WTC11 (cell line): ENCODE data around the gene KCNG4. TPM values are rescaled to one million over a fixed set of nuclear protein-coding genes. Genes with fewer than 3 reads are reported as not detected.

Experiments used
- ATAC-seq: fragments of 200-7000 bp; cut with Tn5 transposase; 2 replicates; pipeline ENCODE4 v1.10.0; 2021; ENCODE audit warnings: mild to moderate bottlenecking, moderate library complexity
- CTCF ChIA-PET: fragments of 300-600 bp; sonication (Branson Sonifier 250); formaldehyde crosslinking; loops from one replicate; lab custom pipeline; 2021; ENCODE audit warnings: antibody characterized with exemption; lab: Charles Lee
- POLR2A ChIA-PET: fragments of 350-600 bp; sonication (Branson Sonifier 250); formaldehyde crosslinking; loops from one replicate; lab custom pipeline; 2021; ENCODE audit warnings: antibody characterized with exemption; lab: Charles Lee
- DNase-seq: peaks from one replicate; pipeline ENCODE4 v3.0.0; 2021; ENCODE audit warnings: low spot score
- H3K27ac Mint-ChIP-seq: 2 replicates; pipeline ENCODE4 v1.8.0; 2021; ENCODE audit warnings: mixed read lengths
- H3K27me3 Mint-ChIP-seq: 2 replicates; pipeline ENCODE4 v1.8.0; 2021; ENCODE audit warnings: low read depth, mild to moderate bottlenecking, moderate library complexity, mixed read lengths
- H3K36me3 Mint-ChIP-seq: 2 replicates; pipeline ENCODE4 v1.8.0; 2021; ENCODE audit warnings: mixed read lengths
- H3K4me1 Mint-ChIP-seq: 2 replicates; pipeline ENCODE4 v1.8.0; 2022; ENCODE audit warnings: mixed read lengths
- H3K4me3 Mint-ChIP-seq: 2 replicates; pipeline ENCODE4 v1.8.0; 2021; ENCODE audit warnings: mild to moderate bottlenecking, moderate library complexity, mixed read lengths
- H3K9me3 Mint-ChIP-seq: 2 replicates; pipeline ENCODE4 v1.8.0; 2021; ENCODE audit warnings: mixed read lengths
- ATF1 ChIP-seq: sonication (generic); formaldehyde crosslinking; IDR thresholded peaks from 2 replicates; pipeline ENCODE4 v1.8.1; 2023; ENCODE audit warnings: mild to moderate bottlenecking, moderate library complexity, missing genetic modification reagents
- CREB1 ChIP-seq: sonication (generic); formaldehyde crosslinking; IDR thresholded peaks from 2 replicates; pipeline ENCODE4 v1.8.0; 2023; ENCODE audit warnings: mild to moderate bottlenecking, missing genetic modification reagents
- ELF4 ChIP-seq: sonication (generic); formaldehyde crosslinking; IDR thresholded peaks from 2 replicates; pipeline ENCODE4 v1.8.1; 2022; ENCODE audit warnings: low read depth, mild to moderate bottlenecking, moderate library complexity, missing genetic modification reagents
- GRHL2 ChIP-seq: fragments of 250-450 bp; sonication (Bioruptor Pico); IDR thresholded peaks from 2 replicates; pipeline ENCODE4 v1.8.0; 2022; ENCODE audit warnings: mild to moderate bottlenecking, moderate library complexity; ENCODE audit not compliant: insufficient replicate concordance, severe bottlenecking
- NFE2L1 ChIP-seq: sonication (generic); formaldehyde crosslinking; IDR thresholded peaks from 2 replicates; pipeline ENCODE4 v1.8.1; 2023; ENCODE audit warnings: missing genetic modification reagents
- RELA ChIP-seq: sonication (generic); formaldehyde crosslinking; IDR thresholded peaks from 2 replicates; pipeline ENCODE4 v1.8.1; 2022; ENCODE audit warnings: missing genetic modification reagents, mild to moderate bottlenecking, borderline replicate concordance
- SMAD4 ChIP-seq: sonication (generic); formaldehyde crosslinking; IDR thresholded peaks from 2 replicates; pipeline ENCODE4 v1.8.0; 2022; ENCODE audit warnings: mild to moderate bottlenecking, missing genetic modification reagents
- SOX15 ChIP-seq: fragments of 250-450 bp; sonication (Bioruptor Pico); IDR thresholded peaks from 2 replicates; pipeline ENCODE4 v1.9.0; 2021; ENCODE audit warnings: mild to moderate bottlenecking
- ZNF219 ChIP-seq: sonication (generic); formaldehyde crosslinking; IDR thresholded peaks from 2 replicates; pipeline ENCODE4 v1.8.0; 2023; ENCODE audit warnings: missing genetic modification reagents, mild to moderate bottlenecking, borderline replicate concordance
- ZNF396 ChIP-seq: fragments of 250-450 bp; sonication (Bioruptor Pico); IDR thresholded peaks from 2 replicates; pipeline ENCODE4 v1.8.0; 2021; ENCODE audit warnings: mild to moderate bottlenecking, moderate library complexity, borderline replicate concordance
- total RNA-seq: library from RNA; stranded (reverse); gene quantifications from 3 replicates; pipeline ENCODE4 v1.2.3, GENCODE V29; 2021
- TF ChIP-seq, protein P1 (sequence below): sonication (generic); formaldehyde crosslinking; IDR thresholded peaks from 2 replicates; pipeline ENCODE4 v1.8.0; 2022; ENCODE audit warnings: mild to moderate bottlenecking, missing genetic modification reagents
- TF ChIP-seq, protein P2 (sequence below): sonication (generic); formaldehyde crosslinking; IDR thresholded peaks from 2 replicates; pipeline ENCODE4 v1.8.1; 2023; ENCODE audit warnings: mild to moderate bottlenecking, missing genetic modification reagents, moderate library complexity
- TF ChIP-seq, protein P3 (sequence below): sonication (generic); formaldehyde crosslinking; IDR thresholded peaks from 2 replicates; pipeline ENCODE4 v1.8.1; 2022; ENCODE audit warnings: low read depth, mild to moderate bottlenecking, moderate library complexity, missing genetic modification reagents, borderline replicate concordance
- TF ChIP-seq, protein P4 (sequence below): sonication (generic); formaldehyde crosslinking; IDR thresholded peaks from 2 replicates; pipeline ENCODE4 v1.8.1; 2023; ENCODE audit warnings: mild to moderate bottlenecking, missing genetic modification reagents
- TF ChIP-seq, protein P5 (sequence below): fragments of 200-600 bp; IDR thresholded peaks from 2 replicates; pipeline ENCODE4 v1.8.0; 2022; ENCODE audit warnings: antibody characterized with exemption

The KCNG4 gene
- total RNA-seq, 1 experiment from 2014 or later, result not detected

DNA sequence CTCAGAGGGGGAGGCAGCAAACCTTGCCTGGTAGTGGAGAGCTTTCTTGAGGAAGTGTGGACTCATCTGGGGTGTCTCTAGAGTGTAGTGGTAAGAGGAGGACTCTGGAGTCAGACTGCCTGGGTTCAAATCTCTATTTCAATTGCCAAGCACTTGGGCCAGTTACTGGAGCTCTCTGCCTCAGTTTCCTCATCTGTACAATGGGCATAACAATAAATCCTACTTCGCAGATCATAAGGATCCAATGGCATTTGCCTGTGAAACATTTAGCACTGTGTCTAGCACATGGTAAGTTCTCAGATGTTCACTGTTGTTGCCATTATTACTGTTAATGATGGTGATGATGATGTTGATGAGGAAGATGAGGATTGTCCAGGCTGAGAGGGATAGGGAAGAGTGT is 31.2 kb upstream of the KCNG4 start:
- ChIA-PET POLR2A (no interaction called here), CTCF (interaction anchor here (1.6 kb wide), 1 partner anchor 37 kb away, joined by 5 read pairs; no protein-coding TSS in a partner anchor)
- H3K27ac Mint-ChIP-seq, result no peak overlapping the region
- TF ChIP-seq, protein P1, sequence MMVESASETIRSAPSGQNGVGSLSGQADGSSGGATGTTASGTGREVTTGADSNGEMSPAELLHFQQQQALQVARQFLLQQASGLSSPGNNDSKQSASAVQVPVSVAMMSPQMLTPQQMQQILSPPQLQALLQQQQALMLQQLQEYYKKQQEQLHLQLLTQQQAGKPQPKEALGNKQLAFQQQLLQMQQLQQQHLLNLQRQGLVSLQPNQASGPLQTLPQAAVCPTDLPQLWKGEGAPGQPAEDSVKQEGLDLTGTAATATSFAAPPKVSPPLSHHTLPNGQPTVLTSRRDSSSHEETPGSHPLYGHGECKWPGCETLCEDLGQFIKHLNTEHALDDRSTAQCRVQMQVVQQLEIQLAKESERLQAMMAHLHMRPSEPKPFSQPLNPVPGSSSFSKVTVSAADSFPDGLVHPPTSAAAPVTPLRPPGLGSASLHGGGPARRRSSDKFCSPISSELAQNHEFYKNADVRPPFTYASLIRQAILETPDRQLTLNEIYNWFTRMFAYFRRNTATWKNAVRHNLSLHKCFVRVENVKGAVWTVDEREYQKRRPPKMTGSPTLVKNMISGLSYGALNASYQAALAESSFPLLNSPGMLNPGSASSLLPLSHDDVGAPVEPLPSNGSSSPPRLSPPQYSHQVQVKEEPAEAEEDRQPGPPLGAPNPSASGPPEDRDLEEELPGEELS (CRISPR knock-in tag), result no peak
- ATAC-seq (no peak), DNase-seq (no peak)
- no peaks in the 10 kb centered on the region for H3K27me3 Mint-ChIP-seq
- H3K4me3 Mint-ChIP-seq, result no peak overlapping the region
- H3K9me3 Mint-ChIP-seq, result no peaks in the 10 kb centered on the region
- no peaks in the 10 kb centered on the region for H3K4me1 Mint-ChIP-seq
- no peaks in the 10 kb centered on the region for H3K36me3 Mint-ChIP-seq

DNA sequence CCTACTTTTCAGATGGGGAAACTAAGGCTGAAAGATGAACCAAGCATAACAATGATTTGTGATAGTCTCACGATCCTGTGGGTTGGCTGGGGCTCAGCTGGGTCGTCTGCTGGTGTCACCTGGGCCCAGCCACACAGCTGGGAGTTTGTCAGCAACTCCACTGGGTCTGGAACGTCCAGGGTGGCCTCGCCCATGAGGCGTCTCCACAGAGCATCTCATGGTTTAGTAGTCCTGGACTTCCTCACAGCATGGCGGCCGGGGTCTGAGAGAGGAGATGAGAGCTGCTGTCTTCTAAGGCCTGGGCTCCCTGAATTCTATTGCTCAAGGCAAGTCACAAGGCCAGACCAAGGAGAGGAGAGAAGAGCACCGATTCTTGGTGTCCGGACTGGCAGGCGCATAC is 30.7 kb upstream of the KCNG4 start:
- Mint-ChIP-seq H3K27ac (no peak overlapping the region), H3K27me3 (no peaks in the 10 kb centered on the region), H3K4me1 (no peaks in the 10 kb centered on the region), H3K36me3 (no peaks in the 10 kb centered on the region), H3K9me3 (no peaks in the 10 kb centered on the region), H3K4me3 (no peak overlapping the region)
- POLR2A ChIA-PET, result no interaction called here
- DNase-seq (no peak), ATAC-seq (no peak)
- no peak for TF ChIP-seq SMAD4 (CRISPR knock-in tag)
- TF ChIP-seq, protein P2, sequence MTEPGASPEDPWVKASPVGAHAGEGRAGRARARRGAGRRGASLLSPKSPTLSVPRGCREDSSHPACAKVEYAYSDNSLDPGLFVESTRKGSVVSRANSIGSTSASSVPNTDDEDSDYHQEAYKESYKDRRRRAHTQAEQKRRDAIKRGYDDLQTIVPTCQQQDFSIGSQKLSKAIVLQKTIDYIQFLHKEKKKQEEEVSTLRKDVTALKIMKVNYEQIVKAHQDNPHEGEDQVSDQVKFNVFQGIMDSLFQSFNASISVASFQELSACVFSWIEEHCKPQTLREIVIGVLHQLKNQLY (CRISPR knock-in tag), result no peak
- TF ChIP-seq, protein P3, sequence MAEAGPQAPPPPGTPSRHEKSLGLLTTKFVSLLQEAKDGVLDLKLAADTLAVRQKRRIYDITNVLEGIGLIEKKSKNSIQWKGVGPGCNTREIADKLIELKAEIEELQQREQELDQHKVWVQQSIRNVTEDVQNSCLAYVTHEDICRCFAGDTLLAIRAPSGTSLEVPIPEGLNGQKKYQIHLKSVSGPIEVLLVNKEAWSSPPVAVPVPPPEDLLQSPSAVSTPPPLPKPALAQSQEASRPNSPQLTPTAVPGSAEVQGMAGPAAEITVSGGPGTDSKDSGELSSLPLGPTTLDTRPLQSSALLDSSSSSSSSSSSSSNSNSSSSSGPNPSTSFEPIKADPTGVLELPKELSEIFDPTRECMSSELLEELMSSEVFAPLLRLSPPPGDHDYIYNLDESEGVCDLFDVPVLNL (CRISPR knock-in tag), result no peak
- TF ChIP-seq SOX15 (CRISPR knock-in tag), result no peak
- no peak for TF ChIP-seq NFE2L1 (CRISPR knock-in tag)
- no peak for TF ChIP-seq ZNF396 (CRISPR knock-in tag)
- TF ChIP-seq ELF4, result no peak
- TF ChIP-seq GRHL2 (CRISPR knock-in tag), result no peak
- CTCF ChIA-PET, result no interaction called here

DNA sequence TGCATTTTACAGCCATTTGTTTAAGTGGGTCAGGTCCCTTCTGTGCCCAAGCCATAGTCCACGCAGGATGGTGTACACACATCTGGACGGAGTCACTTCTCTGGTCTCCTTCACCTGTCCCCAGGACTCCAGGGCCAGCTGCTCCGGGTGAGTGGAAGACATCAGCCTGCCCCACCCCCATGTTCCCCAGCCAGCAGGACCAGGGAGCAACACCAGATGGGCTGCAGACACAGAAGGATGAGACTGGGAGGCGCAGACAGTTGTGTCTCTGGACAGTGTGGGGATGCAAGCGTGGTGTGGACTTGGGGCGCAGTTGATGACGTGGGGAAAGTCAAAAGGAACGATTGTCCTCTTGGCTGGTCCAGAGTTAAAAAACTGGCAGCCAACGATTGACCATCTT is 30.3 kb upstream of the KCNG4 start:
- POLR2A ChIA-PET, result no interaction called here
- Mint-ChIP-seq H3K4me1 (no peaks in the 10 kb centered on the region), H3K36me3 (no peaks in the 10 kb centered on the region), H3K27me3 (no peaks in the 10 kb centered on the region), H3K9me3 (no peaks in the 10 kb centered on the region), H3K4me3 (no peak overlapping the region), H3K27ac (no peak overlapping the region)
- CTCF ChIA-PET, result no interaction called here
- TF ChIP-seq, protein P4, sequence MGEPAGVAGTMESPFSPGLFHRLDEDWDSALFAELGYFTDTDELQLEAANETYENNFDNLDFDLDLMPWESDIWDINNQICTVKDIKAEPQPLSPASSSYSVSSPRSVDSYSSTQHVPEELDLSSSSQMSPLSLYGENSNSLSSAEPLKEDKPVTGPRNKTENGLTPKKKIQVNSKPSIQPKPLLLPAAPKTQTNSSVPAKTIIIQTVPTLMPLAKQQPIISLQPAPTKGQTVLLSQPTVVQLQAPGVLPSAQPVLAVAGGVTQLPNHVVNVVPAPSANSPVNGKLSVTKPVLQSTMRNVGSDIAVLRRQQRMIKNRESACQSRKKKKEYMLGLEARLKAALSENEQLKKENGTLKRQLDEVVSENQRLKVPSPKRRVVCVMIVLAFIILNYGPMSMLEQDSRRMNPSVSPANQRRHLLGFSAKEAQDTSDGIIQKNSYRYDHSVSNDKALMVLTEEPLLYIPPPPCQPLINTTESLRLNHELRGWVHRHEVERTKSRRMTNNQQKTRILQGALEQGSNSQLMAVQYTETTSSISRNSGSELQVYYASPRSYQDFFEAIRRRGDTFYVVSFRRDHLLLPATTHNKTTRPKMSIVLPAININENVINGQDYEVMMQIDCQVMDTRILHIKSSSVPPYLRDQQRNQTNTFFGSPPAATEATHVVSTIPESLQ (CRISPR knock-in tag), result no peak
- TF ChIP-seq, protein P1 (CRISPR knock-in tag), result no peak
- TF ChIP-seq ATF1 (CRISPR knock-in tag), result no peak
- TF ChIP-seq, protein P5, sequence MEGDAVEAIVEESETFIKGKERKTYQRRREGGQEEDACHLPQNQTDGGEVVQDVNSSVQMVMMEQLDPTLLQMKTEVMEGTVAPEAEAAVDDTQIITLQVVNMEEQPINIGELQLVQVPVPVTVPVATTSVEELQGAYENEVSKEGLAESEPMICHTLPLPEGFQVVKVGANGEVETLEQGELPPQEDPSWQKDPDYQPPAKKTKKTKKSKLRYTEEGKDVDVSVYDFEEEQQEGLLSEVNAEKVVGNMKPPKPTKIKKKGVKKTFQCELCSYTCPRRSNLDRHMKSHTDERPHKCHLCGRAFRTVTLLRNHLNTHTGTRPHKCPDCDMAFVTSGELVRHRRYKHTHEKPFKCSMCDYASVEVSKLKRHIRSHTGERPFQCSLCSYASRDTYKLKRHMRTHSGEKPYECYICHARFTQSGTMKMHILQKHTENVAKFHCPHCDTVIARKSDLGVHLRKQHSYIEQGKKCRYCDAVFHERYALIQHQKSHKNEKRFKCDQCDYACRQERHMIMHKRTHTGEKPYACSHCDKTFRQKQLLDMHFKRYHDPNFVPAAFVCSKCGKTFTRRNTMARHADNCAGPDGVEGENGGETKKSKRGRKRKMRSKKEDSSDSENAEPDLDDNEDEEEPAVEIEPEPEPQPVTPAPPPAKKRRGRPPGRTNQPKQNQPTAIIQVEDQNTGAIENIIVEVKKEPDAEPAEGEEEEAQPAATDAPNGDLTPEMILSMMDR, result no peak
- TF ChIP-seq RELA (CRISPR knock-in tag), result no peak
- TF ChIP-seq ZNF219 (CRISPR knock-in tag), result no peak
- TF ChIP-seq CREB1 (CRISPR knock-in tag), result no peak
- ATAC-seq (no peak), DNase-seq (no peak)
